ENCODE data around the gene TAS1R1. TPM values are rescaled to one million over a fixed set of nuclear protein-coding genes. Genes with fewer than 3 reads are reported as not detected.
A peak's percentile ranks its signal among the peaks of the same experiment; 100 is the strongest.

Gene TAS1R1
- total and polyA plus RNA-seq, 2 experiments from 2014 or later, result 0.19 TPM; not detected in 1

- no peak overlapping the region for H3K4me3 Mint-ChIP-seq
- Histone ChIP-seq H3K4me3 (no peak overlapping the region), H3K27me3 (ENCODE audit: insufficient read depth) (no peaks in the 10 kb centered on the region), H3K79me2 (replicated peaks; ENCODE audit: insufficient read depth) (no peaks in the 10 kb centered on the region), H3K36me3 (ENCODE audit: insufficient read depth) (no peaks in the 10 kb centered on the region), H3K9me2 (ENCODE audit: insufficient read depth) (no peaks in the 10 kb centered on the region), H3K27ac (ENCODE audit: low read depth) (no peak overlapping the region), H3F3A (replicated peaks; ENCODE audit: low read depth) (no peaks in the 10 kb centered on the region), H4K20me1 (replicated peaks; ENCODE audit: insufficient read depth) (no peaks in the 10 kb centered on the region), H3K4me1 (ENCODE audit: insufficient read depth) (no peaks in the 10 kb centered on the region), H3K4me2 (no peak overlapping the region), H2AFZ (no peak overlapping the region)
- no peak overlapping the region for H3K27ac Mint-ChIP-seq
- no peak for DNase-seq (ENCODE audit: low spot score)
- peaks cover 7% of the 10 kb centered on the region for H3K27me3 Mint-ChIP-seq (ENCODE audit: insufficient read depth, low read depth, poor library complexity)
- H3K36me3 Mint-ChIP-seq (ENCODE audit: low read depth), result no peaks in the 10 kb centered on the region
- no peak for ATAC-seq
- TF ChIP-seq ETS1 (IDR thresholded peaks at IDR 0.05), result no peak
- peaks cover 5% of the 10 kb centered on the region; the same call in 1 of the 3 replicates for H3K4me1 Mint-ChIP-seq
- peaks cover 3% of the 10 kb centered on the region; the same call in 1 of the 3 replicates for H3K9me3 Mint-ChIP-seq
Measured at GRCh38 chr1:6569033-6569432, 13.9 kb downstream of the TAS1R1 start.

- Histone ChIP-seq H3K27me3 (ENCODE audit: insufficient read depth) (no peaks in the 10 kb centered on the region), H3F3A (replicated peaks; ENCODE audit: low read depth) (no peaks in the 10 kb centered on the region), H3K27ac (ENCODE audit: low read depth) (no peak overlapping the region), H3K4me3 (no peak overlapping the region), H4K20me1 (replicated peaks; ENCODE audit: insufficient read depth) (no peaks in the 10 kb centered on the region), H3K4me2 (no peak overlapping the region), H3K4me1 (ENCODE audit: insufficient read depth) (no peaks in the 10 kb centered on the region), H3K79me2 (replicated peaks; ENCODE audit: insufficient read depth) (no peaks in the 10 kb centered on the region), H3K36me3 (ENCODE audit: insufficient read depth) (no peaks in the 10 kb centered on the region), H2AFZ (no peak overlapping the region), H3K9me2 (ENCODE audit: insufficient read depth) (no peaks in the 10 kb centered on the region)
- Mint-ChIP-seq H3K4me3 (no peak overlapping the region), H3K36me3 (ENCODE audit: low read depth) (no peaks in the 10 kb centered on the region), H3K9me3 (peaks cover 3% of the 10 kb centered on the region; the same call in 1 of the 3 replicates), H3K27ac (no peak overlapping the region), H3K27me3 (ENCODE audit: insufficient read depth, low read depth, poor library complexity) (peaks cover 7% of the 10 kb centered on the region), H3K4me1 (peaks cover 5% of the 10 kb centered on the region; the same call in 1 of the 3 replicates)
- DNase-seq (ENCODE audit: low spot score), result no peak
- no peak for ATAC-seq
- TF ChIP-seq REST (IDR thresholded peaks at IDR 0.05; ENCODE audit: unreplicated experiment), result no peak
Measured at GRCh38 chr1:6570100-6570499, 15.0 kb downstream of the TAS1R1 start.

GRCh38 chr1:6570987-6571386 is 15.9 kb downstream of the TAS1R1 start:
- H3K27ac Mint-ChIP-seq, result no peak overlapping the region
- no peak overlapping the region for H3K4me3 Mint-ChIP-seq
- Histone ChIP-seq H3K27me3 (ENCODE audit: insufficient read depth) (no peaks in the 10 kb centered on the region), H3K36me3 (ENCODE audit: insufficient read depth) (no peaks in the 10 kb centered on the region), H3K79me2 (replicated peaks; ENCODE audit: insufficient read depth) (no peaks in the 10 kb centered on the region), H3K4me2 (no peak overlapping the region), H3F3A (replicated peaks; ENCODE audit: low read depth) (no peaks in the 10 kb centered on the region), H3K4me3 (no peak overlapping the region), H3K4me1 (ENCODE audit: insufficient read depth) (no peaks in the 10 kb centered on the region), H3K9me2 (ENCODE audit: insufficient read depth) (no peaks in the 10 kb centered on the region), H3K27ac (ENCODE audit: low read depth) (no peak overlapping the region), H4K20me1 (replicated peaks; ENCODE audit: insufficient read depth) (no peaks in the 10 kb centered on the region), H2AFZ (no peak overlapping the region)
- no peaks in the 10 kb centered on the region for H3K36me3 Mint-ChIP-seq (ENCODE audit: low read depth)
- peaks cover 3% of the 10 kb centered on the region; the same call in 1 of the 3 replicates for H3K9me3 Mint-ChIP-seq
- DNase-seq (ENCODE audit: low spot score), result no peak
- TF ChIP-seq POLR2AphosphoS5 (IDR thresholded peaks at IDR 0.05; ENCODE audit: low read depth) (no peak), ZNF331 (CRISPR knock-in tag; IDR thresholded peaks at IDR 0.05; ENCODE audit: low read depth) (peak; percentile 83)
- H3K27me3 Mint-ChIP-seq (ENCODE audit: insufficient read depth, low read depth, poor library complexity), result peaks cover 7% of the 10 kb centered on the region
- ATAC-seq, result no peak
- peaks cover 5% of the 10 kb centered on the region; the same call in 1 of the 3 replicates for H3K4me1 Mint-ChIP-seq
